Kidney (tissue), 14 donors: ENCODE results near the gene SPO11. TPM values are rescaled to one million over a fixed set of nuclear protein-coding genes. Genes with fewer than 3 reads are reported as not detected.
A peak's percentile ranks its signal among the peaks of the same experiment; 100 is the strongest.

Experiments used
- DNase-seq, 5 donors: peaks; one replicate each; pipeline ENCODE4 v3.0.0-alpha.2; 2013 to 2020
- FAIRE-seq: peaks from 2 replicates; lab custom pipeline; 2012; peaks lifted over from hg19 to GRCh38; lab: Jason Lieb, UNC
- H3K27ac ChIP-seq, 2 donors: one replicate each; pipeline ENCODE4 v1.7.0; 2013; ENCODE audit warnings: low read depth in 2 of 2, low read length in 2 of 2, inconsistent platforms in 1 of 2
- H3K27me3 ChIP-seq: one replicate; pipeline ENCODE4 v1.7.1; 2013; ENCODE audit warnings: low read length, inconsistent platforms; ENCODE audit not compliant: control insufficient read depth, insufficient read depth
- H3K36me3 ChIP-seq, 3 donors: one replicate each; pipeline versions ENCODE4 v1.7.0 to v1.7.1; 2013; ENCODE audit warnings: low read length in 3 of 3, control low read depth in 1 of 3, inconsistent platforms in 1 of 3; ENCODE audit not compliant: insufficient read depth in 3 of 3, control insufficient read depth in 2 of 3
- H3K4me1 ChIP-seq, 3 donors: one replicate each; pipeline versions ENCODE4 v1.7.0 to v1.7.1; 2013; ENCODE audit warnings: low read length in 3 of 3, inconsistent platforms in 1 of 3, low read depth in 1 of 3; ENCODE audit not compliant: control insufficient read depth in 2 of 3, insufficient read depth in 2 of 3
- H3K4me3 ChIP-seq, 3 donors: one replicate each; pipeline versions ENCODE4 v1.7.0 to v1.8.1; 2013; ENCODE audit warnings: low read length in 3 of 3, control low read depth in 1 of 3, inconsistent platforms in 1 of 3
- H3K9ac ChIP-seq, 3 donors: one replicate each; pipeline versions ENCODE4 v1.7.0 to v1.7.1; 2013; ENCODE audit warnings: low read length in 3 of 3, control low read depth in 1 of 3, inconsistent platforms in 1 of 3
- H3K9me3 ChIP-seq, 3 donors: one replicate each; pipeline versions ENCODE4 v1.7.0 to v1.7.1; 2013; ENCODE audit warnings: low read length in 3 of 3, control low read depth in 1 of 3, inconsistent platforms in 1 of 3; ENCODE audit not compliant: control insufficient read depth in 2 of 3, insufficient read depth in 1 of 3
- intact Hi-C: fragments of 100-400 bp; cut with DNase I; formaldehyde crosslinking; loops from one replicate; pipeline ENCODE4 v1.11.1; 2022
- polyA plus RNA-seq: library from polyadenylated mRNA; stranded (reverse); fragments of 350-450 nt; fragmentation: Illumina TruSeq; extraction: RNeasy Lipid Tissue Mini Kit (QIAGEN cat#74804); gene quantifications from one replicate; pipeline ENCODE4 v1.2.3, GENCODE V29; 2014; ENCODE audit warnings: low read depth, low replicate concordance; ENCODE audit not compliant: insufficient read depth
- total RNA-seq: library from RNA; stranded (reverse); fragmentation: NEBNext Ultra II Directional; extraction: Animal tissue kit (Norgen Biotek cat#: 25700); gene quantifications from one replicate; pipeline ENCODE4 v1.2.1, GENCODE V29; 2021
- TF ChIP-seq, protein P1 (sequence below): IDR thresholded peaks from 3 replicates; pipeline ENCODE4 v1.5.1; 2012; ENCODE audit warnings: mild to moderate bottlenecking, moderate library complexity, borderline replicate concordance; ENCODE audit not compliant: insufficient read depth; ENCODE audit errors: extremely low read depth
- donor health status: control.
- donor health status: control.
- donor health status: control.
- donor health status: control.
- donor health status: control.
- donor health status: DM: yes; HTN: yes; CAD: no.
- donor health status: Normal renal cell carcinoma (clear cell type).

The SPO11 gene
- total and polyA plus RNA-seq, 2 donors from 2014 or later = not detected

DNA sequence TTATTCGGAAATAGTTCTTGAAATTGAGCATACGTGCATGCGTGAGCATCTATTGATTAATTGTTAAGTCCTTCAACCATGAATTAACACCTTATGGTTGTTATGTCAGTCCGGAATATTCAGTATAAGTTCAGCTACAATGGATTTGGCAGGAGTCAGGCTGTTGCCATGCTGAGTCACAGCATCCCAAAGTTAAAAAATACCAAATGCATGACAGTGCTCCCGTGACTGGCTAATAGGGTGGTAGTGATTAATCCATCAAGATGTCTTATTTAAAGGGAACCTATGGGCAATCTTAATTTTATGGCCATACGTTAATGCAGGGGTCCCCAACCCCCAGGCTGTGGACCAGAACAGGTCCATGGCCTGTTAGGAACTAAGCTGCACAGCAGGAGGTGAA, 31.9 kb downstream of the SPO11 start:
- no peaks in the 10 kb centered on the region for H3K27me3 ChIP-seq
- H3K9ac ChIP-seq = no peak overlapping the region
- intact Hi-C loops = no loop called here
- DNase-seq (no peak), FAIRE-seq (no peak)
- no peak overlapping the region for H3K27ac ChIP-seq
- no peaks in the 10 kb centered on the region for H3K4me1 ChIP-seq
- H3K9me3 ChIP-seq = no peaks in the 10 kb centered on the region
- TF ChIP-seq, protein P1, sequence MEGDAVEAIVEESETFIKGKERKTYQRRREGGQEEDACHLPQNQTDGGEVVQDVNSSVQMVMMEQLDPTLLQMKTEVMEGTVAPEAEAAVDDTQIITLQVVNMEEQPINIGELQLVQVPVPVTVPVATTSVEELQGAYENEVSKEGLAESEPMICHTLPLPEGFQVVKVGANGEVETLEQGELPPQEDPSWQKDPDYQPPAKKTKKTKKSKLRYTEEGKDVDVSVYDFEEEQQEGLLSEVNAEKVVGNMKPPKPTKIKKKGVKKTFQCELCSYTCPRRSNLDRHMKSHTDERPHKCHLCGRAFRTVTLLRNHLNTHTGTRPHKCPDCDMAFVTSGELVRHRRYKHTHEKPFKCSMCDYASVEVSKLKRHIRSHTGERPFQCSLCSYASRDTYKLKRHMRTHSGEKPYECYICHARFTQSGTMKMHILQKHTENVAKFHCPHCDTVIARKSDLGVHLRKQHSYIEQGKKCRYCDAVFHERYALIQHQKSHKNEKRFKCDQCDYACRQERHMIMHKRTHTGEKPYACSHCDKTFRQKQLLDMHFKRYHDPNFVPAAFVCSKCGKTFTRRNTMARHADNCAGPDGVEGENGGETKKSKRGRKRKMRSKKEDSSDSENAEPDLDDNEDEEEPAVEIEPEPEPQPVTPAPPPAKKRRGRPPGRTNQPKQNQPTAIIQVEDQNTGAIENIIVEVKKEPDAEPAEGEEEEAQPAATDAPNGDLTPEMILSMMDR = no peak
- no peak overlapping the region for H3K4me3 ChIP-seq
- H3K36me3 ChIP-seq = peaks cover 9 to 24% (median 17%) of the 10 kb centered on the region in 3 donors

DNA sequence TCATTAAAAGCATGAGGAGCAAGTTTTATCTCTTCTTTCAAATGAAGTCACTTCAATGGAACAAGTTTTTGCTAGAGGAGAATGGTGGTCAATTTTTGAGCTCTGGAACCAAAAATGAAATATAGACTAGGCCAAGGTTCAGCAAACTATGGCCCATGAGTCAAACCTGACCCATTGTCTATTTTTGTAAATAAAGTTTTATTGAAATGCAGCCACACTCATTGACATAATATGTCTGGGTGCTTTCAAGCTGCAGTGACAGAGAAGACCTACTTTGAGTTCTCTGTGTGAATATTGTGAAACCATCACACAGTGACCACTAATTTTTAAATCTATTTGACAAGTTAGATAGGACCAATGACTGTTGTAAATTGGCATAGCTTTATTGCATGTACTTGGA, 34.8 kb downstream of the SPO11 start:
- Histone ChIP-seq H3K27me3 (no peaks in the 10 kb centered on the region), H3K4me3 (no peak overlapping the region), H3K9ac (no peak overlapping the region), H3K4me1 (no peaks in the 10 kb centered on the region), H3K9me3 (no peaks in the 10 kb centered on the region), H3K27ac (no peak overlapping the region), H3K36me3 (peaks cover 15 to 42% (median 33%) of the 10 kb centered on the region in 3 donors)
- no peak for DNase-seq
- TF ChIP-seq, protein P1 = no peak
- intact Hi-C loops = no loop called here
- FAIRE-seq = no peak

DNA sequence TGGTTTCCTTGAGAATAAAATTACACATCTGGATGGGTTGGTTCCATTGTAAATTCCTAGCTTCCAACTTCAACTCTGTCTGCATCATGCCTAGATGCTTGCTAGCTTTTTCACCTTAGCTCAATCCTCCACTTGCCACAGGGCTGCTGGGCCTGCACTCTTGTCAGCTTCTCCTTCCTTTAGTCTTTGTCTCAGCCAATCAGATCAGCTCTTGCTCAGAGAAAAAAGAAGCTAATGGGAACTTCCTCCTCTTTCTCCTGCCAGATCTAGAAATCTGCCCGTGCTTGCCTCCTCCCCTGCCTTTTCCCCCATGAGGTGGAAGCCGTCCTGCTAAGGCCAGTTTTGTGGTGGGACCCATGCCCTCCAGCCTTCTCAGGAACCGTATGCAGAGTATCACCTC, 40.0 kb downstream of the SPO11 start:
- TF ChIP-seq, protein P1 = no peak
- no peak for FAIRE-seq

DNA sequence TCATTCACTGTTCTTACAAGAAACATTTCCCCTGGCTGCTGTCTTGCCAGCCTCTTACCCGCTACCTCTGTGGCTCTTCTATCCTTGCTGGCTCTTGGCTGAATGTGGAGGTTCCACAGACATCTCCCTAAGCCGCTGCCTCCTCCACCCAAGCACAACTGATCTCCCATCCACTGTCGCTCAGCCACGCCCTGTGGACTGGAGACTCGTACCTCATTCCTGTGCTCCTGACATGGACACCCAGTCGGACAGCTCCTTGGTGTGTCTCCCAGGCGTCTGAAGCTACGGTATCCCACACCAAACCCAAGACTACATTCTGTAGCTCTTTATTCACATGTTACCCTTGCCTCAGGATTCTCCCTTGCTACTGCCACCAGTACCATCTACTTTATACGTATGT, 40.7 kb downstream of the SPO11 start:
- TF ChIP-seq, protein P1 = no peak
- Histone ChIP-seq H3K27me3 (no peaks in the 10 kb centered on the region), H3K9ac (no peak overlapping the region), H3K27ac (no peak overlapping the region), H3K4me1 (no peaks in the 10 kb centered on the region), H3K9me3 (no peaks in the 10 kb centered on the region), H3K4me3 (no peak overlapping the region), H3K36me3 (peaks cover 21 to 89% (median 62%) of the 10 kb centered on the region in 3 donors)
- FAIRE-seq = no peak
- peak in 1 of 5 donors; percentile 19 for DNase-seq
- intact Hi-C loops = no loop called here

More for the DNA sequence above, 40.0 kb downstream of the SPO11 start:
- H3K4me1 ChIP-seq = no peaks in the 10 kb centered on the region
- intact Hi-C loops = no loop called here
- no peak overlapping the region for H3K9ac ChIP-seq
- H3K36me3 ChIP-seq = peaks cover 21 to 81% (median 62%) of the 10 kb centered on the region in 3 donors
- no peaks in the 10 kb centered on the region for H3K9me3 ChIP-seq
- H3K27me3 ChIP-seq = no peaks in the 10 kb centered on the region
- DNase-seq = peak in 1 of 5 donors; percentile 22
- no peak overlapping the region for H3K27ac ChIP-seq
- H3K4me3 ChIP-seq = no peak overlapping the region
